ENCODE measurements around the gene RXRB. TPM values are rescaled to one million over a fixed set of nuclear protein-coding genes. Genes with fewer than 3 reads are reported as not detected.

RXRB gene
- total RNA-seq, 1 donor from 2014 or later: 50.8 TPM

DNA sequence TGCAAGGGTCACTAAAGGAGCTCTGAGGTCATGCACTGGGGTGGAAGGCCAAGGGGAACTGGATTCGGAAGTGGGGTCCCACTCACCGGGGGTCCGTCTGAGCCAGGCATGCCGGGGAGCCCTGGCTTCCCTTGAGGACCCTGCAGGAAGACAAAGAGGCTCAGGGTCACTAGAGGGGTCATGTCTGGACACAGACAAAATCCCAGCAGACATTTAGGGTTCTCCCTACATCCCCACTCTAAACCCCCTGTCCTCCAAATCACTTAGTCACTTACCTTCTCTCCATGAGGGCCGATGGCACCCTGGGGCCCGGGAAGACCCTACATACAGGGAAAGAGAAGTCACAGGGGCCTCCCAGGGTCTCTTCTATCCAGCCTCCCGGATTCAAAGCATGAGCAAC is 23.6 kb downstream of the RXRB start:
- no peak for DNase-seq (ENCODE audit: low spot score)

DNA sequence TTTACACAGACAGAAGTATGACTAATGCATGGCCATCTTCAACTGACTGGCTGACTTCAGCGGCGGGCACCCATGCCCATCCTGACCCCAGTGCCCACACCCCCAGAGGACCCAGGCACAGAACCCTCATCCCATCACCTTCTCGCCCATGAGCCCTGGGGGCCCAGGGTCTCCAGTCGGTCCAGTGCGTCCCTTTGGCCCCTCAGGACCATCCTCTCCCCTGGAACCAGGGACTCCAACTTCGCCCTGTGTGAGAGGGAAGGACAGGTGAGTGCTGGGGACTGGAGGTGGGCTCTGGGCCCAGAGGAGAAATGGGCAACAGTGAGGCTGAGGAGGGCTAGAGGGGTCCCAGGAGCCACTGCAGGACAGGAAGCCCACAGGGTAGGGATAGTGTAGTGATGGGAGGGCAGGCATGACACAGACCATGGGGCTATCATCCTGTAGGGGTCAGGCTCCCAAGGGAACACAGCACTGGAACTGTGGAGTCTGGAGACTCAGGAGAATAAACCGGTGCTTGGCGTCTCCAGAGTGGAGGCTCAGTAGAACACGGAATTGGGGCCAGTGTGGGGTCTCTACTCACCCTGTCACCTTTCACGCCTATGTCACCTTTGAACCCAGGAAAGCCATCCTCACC is 24.9 kb downstream of the RXRB start:
- DNase-seq (ENCODE audit: low spot score): no peak

DNA sequence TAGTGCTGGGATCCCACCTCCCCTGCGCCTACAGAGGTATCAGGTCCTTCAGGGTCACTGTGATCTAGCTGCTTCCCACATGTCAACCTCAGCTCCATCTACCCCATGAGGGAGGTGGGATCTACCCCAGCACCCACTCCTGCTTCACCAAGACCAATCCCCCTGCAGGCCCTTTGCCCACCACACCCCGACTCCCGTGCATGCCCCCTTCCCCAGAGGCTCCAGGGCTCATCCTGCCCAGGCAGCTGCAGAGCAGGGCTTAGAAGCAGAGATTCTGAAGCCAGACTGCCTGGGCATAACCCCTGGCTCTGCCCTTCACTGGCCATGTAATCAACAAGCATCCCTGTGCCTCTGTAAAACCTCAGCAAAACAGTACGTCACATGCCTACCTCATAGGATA is 25.7 kb downstream of the RXRB start:
- no peak for DNase-seq (ENCODE audit: low spot score)

DNA sequence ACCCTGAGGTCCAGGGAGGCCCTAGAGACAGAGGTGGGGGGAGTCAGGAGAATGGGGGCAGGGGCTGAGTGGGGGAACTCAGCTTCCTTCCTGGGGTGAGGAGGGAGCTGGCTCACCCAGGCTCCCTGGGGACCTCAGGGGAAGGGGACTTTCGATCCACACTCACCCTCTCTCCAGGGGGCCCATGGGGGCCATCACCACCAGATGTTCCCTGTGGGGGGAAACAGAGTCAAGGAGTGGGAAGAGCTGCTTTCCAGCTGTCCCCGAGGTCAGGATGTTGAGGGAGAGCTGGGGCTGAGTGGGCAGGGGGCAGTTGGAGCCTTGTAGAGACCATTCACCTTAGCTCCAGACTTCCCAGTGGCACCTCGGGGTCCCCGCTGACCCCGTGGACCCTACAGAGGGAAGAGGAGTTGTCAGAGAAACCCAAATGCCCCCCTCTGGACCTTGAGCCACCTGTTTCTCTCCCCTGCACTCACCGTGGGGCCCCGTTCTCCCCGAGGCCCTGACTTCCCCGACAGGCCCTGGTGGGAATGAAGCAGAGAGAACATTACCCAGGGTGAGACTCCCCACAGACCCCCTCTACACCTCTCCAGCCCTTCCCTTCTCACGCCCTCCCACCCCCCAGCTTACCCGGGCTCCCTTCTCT is 26.8 kb downstream of the RXRB start:
- no peak for DNase-seq (ENCODE audit: low spot score)

DNA sequence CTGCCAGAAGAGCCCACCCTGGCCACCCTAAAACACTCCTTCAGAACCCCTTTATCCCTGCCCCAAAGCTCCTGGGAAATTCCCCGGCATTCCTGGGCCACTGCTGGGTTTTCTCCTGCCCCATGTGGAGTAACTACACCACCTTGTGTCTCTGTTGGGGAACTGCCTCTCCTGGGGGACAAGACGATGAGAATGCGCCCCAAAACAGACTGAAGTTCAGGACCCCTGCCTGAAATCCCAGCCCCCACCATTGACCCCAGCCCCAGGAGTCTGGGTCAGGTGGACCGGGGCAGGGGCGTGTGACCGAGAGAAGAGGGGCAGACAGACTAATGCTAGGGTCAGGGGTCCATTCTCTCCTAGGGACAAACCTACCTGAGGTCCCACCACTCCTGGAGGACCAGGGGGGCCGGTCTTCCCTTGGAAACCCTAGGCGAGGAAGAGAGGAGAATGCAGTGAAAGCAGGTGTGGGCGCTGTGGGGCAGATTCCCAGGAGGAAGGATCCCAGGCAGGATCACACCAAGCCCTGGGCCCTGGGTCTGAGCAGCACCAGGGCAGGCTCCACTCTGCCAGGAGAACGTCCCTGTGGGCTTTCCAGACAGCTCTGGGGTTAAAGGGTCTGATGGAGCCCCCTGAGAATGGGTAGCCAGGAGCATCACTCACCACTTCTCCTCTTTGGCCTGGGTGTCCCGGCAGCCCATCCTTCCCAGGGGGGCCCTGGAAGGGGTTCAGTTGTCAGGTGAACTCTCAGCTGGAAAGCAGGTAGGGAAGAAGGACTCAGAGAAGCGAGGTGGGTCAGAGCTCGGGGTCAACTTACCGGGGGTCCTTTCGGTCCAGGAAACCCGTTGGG is 27.6 kb downstream of the RXRB start:
- DNase-seq (ENCODE audit: low spot score): no peak

DNA sequence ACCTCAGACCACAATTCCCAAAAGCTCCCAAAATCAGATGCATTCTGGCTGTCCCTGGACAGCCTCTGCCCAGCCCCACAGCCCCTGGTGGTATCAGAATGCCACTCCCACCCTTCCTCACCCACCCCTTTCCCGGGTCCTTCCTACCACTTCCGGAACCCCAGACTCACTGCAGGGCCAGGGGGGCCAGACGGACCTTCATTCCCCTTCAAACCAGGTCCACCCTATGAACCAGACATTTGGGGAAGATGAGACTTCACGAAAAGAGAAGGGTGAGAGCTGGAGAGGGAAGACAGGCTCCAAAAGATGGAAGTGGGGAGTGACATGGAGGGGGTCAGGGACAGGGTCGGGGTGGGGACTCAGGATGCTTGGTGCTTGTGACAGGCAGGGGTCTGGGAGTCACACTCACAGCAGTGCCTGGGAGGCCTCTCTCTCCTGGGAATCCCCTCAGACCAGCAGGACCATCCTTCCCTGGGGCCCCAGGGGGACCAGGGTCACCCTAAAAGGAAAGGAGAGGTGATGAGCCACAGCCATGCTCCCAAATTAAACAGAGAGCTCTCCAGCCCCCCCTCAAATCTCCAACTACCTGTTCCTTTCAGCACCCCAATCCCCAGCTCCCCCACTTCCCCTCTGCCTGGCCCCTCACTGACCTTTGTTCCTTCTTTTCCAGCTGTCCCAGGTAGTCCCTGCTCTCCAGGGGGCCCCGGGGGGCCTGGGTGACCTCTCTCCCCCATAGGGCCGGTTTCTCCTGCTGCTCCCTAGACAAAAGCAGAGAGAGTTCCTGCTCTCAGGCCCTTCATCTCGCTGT is 28.4 kb downstream of the RXRB start:
- DNase-seq (ENCODE audit: low spot score): no peak

DNA sequence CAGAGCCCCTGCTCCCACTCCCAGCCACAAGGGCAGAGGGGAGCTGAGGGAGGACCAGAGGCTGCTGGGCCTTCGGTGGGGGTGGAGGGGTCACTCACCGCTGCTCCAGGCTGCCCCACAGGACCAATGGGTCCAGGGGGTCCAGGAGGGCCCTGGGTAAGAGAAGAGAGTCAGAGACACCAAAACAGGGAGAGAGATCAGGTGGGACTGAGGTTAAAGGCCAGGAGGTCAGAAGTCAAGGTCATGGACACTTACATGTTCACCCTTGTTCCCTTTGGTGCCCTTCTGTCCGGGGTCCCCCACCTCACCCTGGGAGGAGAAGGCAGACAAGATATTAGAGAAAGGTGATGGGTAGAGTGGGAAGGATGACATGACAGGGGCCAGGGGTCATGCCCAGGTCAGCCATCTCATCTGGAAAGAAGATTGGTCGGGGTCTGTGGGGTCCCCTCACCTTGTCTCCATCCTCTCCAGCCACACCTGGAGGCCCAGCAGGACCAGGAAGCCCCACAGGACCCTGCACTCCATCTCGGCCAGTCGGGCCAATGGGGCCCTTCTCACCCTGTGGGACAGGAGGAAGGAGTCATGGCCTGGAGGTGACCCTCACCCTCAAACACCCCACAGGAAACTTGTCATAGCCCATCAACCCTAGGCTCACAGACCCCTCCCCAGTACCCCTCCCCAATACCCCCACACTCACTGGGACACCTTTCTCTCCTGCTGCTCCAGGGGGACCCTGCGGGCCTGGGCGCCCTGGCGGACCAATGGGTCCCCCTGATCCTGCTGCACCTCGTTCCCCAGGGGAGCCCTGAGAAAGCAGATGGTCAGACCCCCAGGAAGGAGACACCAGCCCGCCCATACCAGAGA is 29.2 kb downstream of the RXRB start:
- DNase-seq (ENCODE audit: low spot score): no peak

DNA sequence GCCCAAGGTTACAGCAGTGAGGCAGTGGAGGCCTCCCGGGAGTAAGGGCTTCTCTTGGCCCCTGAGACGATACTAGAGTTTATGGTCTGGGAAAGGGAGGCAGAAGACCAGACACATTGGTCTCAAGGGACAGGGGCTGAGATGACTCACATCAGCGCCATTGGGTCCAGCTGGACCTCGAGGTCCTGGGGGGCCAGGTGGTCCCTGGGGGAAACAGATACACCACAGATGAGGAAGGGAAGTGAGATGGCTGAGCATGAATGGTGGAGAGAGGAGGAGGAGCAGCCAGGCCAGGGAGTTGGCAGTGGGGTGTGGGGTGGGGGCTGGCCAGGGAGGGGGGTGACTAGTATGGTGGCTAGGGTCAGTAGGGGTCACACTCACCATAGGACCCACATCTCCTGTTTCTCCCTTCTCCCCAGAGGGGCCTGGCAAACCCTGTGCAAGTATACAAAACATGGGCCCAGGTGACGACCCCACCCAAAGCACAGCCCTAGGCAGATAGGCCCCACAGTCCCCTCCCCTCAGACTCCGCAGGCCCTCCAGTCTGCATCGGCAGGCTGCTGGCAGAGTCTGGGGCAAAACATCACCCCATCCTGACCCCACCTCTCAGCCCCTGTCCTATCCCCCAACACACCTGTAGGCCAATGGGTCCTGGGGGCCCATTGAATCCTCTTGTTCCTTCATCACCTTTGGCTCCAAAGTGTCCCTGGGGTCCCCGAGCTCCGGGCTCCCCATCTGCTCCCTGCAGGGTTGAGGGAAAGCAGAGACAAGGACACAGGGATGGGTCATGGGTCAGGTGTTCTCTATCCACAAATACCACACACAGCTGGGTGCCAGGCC is 30.1 kb downstream of the RXRB start:
- DNase-seq (ENCODE audit: low spot score): no peak

DNA sequence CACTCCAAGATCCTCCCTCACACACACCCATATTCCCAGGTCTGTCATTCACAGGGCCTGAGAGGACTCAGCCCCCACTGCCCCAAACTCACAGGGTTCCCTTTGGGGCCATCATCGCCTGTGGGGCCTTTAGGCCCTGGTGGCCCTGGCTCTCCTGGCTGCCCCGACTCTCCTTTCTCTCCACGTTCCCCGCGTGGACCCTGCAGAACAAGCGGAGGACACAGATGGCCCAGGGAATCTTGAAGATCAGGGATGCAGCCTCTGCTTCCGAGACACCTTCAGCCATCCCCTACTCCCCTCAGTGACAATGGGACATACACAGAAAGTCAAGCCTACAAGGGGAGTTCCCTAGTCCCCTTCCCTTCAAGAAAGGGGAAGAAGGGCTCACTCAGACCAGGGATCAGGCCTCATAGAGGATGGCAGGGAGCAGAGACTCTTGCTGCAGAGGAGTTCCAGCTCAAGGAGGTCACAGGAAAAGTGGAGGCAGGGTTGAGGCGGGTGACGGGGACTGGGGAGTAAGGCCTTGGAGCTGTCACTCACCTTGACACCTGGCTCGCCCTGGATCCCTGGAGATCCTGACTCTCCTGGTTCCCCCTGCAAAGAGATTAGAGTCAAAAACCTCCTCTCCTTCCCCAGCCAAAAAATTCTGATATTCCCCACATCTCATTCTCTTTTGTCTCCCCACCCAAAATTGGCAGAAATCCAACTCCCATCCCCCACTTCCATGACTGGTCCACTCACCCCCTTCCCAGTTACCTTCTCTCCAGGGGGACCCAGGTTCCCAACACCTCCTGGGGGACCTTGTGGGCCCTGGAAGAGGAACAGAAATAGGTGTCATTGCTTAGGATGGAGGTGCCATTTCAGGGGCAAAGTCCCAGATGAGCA is 30.9 kb downstream of the RXRB start:
- no peak for DNase-seq (ENCODE audit: low spot score)

DNA sequence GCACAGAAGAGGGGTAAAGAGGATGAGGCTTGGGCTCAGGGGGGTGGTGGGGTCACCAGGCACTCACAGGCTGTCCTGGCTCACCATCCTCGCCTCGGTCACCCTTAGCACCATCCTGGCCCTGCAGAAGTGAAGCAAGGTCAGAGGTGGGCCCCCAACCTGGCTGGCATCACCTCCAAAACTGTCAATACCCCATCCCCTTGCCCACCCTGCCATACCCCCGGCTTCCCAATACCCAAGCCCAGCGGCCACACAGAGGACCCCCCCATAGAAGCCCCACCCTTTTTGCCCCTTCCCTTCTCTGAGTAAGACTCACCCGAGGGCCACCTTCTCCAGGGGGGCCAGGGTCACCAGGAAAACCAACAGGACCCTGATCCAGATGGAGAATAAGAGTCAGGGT is 31.8 kb downstream of the RXRB start:
- no peak for DNase-seq (ENCODE audit: low spot score)

DNA sequence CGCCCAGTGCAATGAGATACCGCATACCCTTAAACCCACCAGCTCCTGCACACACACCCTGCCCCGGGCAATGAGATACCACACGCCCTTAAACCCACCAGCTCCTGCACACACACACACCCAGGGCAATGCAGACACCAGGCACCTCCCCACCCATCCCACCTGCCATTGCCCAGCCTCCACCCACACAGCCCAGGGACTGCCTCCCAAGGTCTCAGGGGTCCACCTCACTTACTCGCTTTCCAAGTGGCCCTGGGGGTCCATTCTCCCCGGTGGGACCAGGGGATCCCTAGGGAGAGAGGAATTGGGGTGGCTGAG is 32.2 kb downstream of the RXRB start:
- DNase-seq (ENCODE audit: low spot score): no peak

DNA sequence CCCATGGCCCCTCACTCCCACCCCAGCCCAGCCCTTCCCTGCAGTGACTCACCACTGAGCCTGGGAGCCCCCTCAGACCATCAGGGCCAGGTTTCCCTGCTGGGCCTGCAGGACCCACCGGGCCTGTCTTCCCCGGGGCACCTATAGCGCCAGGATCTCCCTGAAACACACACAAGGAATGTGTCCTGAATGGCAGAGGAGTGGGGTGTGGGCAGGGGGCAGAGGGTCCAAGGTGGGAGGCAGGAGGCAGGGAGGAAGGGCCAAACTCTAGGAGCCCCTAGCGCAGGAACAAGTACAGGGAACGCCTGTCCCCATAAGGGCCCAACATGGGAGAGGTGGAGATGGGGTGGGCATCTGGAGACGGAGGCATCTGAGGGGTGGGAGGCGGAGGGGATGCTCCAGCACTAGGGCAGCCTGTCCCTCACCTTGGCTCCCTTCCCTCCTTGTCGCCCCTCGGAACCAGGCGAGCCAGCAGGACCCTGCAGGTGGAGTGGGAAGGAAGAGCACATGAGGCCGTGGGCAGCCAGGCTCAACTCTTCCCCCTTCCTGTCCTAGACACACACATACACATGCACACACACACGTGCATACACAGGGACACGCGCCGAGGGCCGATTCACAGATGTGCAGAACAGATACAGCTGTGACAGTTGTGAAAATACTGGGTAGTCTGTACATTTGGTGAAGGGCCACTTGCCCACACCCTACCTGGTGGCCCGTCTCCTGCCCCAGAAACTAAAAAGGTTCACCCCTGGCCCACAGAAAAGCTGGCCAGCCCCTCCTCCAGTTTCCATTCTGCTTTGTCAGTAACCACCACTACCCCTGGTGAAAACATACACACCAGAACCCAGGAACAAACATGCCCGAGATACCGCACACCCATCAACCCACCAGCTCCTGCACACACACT is 32.8 kb downstream of the RXRB start:
- no peak for DNase-seq (ENCODE audit: low spot score)

DNA sequence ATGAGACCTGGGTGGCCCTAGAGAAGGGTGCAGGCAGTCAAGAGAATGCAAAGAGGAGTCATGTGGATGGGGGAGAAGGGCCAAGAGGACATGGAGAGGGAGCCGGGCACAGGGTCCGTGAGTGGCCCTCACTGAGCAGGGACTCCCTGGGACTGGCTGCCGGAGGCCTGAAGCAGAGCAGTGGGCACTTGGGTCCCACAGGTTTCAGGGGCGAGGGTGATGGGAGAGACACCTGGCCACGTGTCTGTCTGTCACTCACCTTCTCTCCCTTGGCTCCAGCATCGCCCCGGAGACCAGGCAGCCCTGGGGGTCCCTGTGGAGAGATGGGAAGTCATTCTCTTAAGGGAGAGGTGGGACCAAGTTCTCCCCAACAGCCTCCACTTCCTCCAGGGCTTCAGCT is 33.7 kb downstream of the RXRB start:
- DNase-seq (ENCODE audit: low spot score): no peak

DNA sequence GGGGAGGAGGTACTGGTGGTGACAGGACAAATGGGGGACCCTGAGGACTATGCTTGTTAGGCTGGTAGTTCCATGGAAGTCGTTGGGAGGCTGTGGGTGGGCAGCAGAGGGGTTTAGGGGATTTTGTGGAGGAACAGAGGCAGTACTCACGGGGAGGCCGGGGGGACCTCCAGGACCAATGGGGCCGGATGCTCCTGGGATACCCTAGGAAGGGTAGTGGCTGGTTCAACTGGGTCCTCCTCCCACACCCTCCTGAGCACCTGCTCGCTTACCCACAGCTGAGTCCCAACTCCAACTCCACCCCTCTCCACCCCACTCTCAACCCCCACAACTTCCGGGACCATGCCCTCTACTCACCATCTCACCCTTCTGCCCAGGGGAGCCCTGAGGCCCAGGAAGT is 34.1 kb downstream of the RXRB start:
- DNase-seq (ENCODE audit: low spot score): no peak

DNA sequence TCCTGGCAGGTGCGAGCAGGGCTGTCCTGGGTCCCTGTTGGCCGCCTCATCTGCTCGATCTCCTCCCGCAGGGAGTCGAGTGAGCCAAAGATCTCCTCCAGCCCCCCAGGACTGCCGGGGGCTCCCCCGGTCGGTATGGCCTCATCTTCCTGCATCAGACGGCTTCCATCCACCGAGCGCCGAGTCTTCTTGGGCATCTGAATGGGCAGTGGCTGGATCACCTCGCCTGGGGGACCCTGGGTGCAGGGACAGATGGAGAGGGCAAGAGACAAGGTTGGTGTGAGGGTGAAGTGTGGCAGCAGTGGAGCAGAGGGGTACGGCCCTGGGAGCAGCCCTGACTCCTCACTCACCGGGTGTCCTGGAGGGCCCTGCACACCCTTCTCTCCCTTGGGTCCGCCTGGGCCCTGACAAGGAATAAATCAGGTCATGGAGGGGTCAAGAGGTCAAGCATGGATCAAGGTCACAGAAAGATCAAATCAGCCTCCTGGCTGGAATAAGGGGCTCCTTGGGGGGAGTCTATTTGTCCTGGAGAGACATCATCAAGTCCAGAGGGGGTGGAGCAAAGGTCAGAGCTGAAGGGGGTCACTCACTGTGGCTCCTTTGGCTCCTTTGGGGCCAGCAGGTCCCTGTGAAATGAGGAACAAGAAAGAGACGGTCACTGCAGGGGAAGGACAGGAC is 34.7 kb downstream of the RXRB start:
- no peak for DNase-seq (ENCODE audit: low spot score)

DNA sequence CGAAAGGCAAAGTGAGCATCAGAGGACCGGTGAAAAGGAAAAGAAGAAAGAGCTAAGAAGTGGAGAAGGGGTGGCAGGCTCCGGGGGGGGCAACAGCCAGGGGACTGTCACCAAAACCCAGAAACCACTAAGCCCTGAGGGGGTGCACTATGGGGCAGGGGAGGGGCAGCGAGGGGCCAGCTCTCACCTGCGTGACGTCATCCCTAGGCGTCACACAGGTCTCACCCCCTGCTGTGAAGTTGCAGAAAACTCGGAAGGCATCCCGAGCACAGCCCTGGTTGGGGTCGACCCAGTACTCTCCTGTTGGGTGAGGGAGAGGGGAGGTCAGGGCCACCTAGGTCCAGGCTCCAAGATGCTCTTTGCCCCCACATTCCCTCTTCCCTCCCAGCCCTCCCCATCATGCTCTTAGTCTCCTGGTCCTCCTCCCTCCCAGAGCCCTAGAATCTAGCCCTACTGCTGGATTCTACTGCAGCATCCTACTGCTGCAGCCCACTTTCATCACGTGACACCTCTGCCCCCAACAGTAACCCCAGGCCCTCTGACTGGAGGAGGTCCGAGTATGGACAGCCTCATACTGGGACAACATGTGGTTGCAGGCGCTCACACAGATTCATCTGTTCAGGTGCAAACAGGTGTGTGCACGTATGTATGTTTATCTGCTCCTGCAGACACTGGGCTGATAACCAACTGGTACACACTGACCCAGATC is 35.6 kb downstream of the RXRB start:
- no peak for DNase-seq (ENCODE audit: low spot score)

DNA sequence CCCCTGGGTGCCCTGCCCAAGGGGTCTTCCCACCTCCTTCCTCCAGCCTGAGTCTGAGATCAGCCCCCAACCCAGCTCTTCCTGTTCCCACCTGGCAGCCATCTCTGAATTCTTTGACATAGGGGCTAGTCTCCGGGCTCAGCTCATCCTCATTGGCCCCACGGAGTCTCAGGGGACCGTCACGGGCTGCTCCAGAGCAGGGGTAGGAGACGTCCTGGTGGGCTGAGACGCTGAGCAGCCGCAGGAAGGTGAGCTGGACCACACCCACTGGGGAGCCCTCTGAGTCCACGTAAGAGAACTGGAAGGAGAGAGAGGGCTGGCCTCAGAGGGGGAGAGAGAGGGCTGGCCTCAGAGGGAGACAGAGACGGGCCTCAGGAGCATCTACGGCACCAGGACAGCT is 36.3 kb downstream of the RXRB start:
- no peak for DNase-seq (ENCODE audit: low spot score)
